ENCODE results near the gene DENND5B. TPM values are rescaled to one million over a fixed set of nuclear protein-coding genes. Genes with fewer than 3 reads are reported as not detected.

DENND5B gene
- total RNA-seq, 1 experiment from 2014 or later: 20.8 TPM

GRCh38 chr12:31363831-31364230, 227.1 kb downstream of the DENND5B start:
- Histone ChIP-seq H3K4me3 (no peak overlapping the region), H3K27me3 (no peaks in the 10 kb centered on the region), H3K27ac (no peak overlapping the region), H3K4me1 (no peaks in the 10 kb centered on the region; the same call in 1 of the 2 replicates), H3K9me3 (replicated peaks) (no peaks in the 10 kb centered on the region), H3K36me3 (no peaks in the 10 kb centered on the region)
- DNase-seq: no peak

- DNase-seq: no peak
- H3K9me3 ChIP-seq (replicated peaks): no peaks in the 10 kb centered on the region
- no peak overlapping the region for H3K4me3 ChIP-seq
- H3K27ac ChIP-seq: no peak overlapping the region
- no peaks in the 10 kb centered on the region for H3K36me3 ChIP-seq
- no peaks in the 10 kb centered on the region for H3K4me1 ChIP-seq
- no peaks in the 10 kb centered on the region for H3K27me3 ChIP-seq
Observed at GRCh38 chr12:31363416-31363809, 227.5 kb downstream of the DENND5B start.

GRCh38 chr12:31362759-31363415, 228.0 kb downstream of the DENND5B start:
- Histone ChIP-seq H3K9me3 (replicated peaks) (no peaks in the 10 kb centered on the region), H3K36me3 (no peaks in the 10 kb centered on the region), H3K27me3 (no peaks in the 10 kb centered on the region), H3K4me3 (peak overlapping the region; percentile 43), H3K4me1 (no peaks in the 10 kb centered on the region), H3K27ac (no peak overlapping the region)
- DNase-seq: no peak

- Histone ChIP-seq H3K4me1 (no peaks in the 10 kb centered on the region), H3K9me3 (replicated peaks) (no peaks in the 10 kb centered on the region), H3K36me3 (no peaks in the 10 kb centered on the region), H3K4me3 (peak overlapping the region; percentile 43), H3K27ac (no peak overlapping the region), H3K27me3 (no peaks in the 10 kb centered on the region)
- peak; percentile 11 to 41 for DNase-seq
Observed at GRCh38 chr12:31362115-31362758, 228.7 kb downstream of the DENND5B start.

GRCh38 chr12:31361730-31362114, 229.2 kb downstream of the DENND5B start:
- Histone ChIP-seq H3K9me3 (replicated peaks) (no peaks in the 10 kb centered on the region), H3K4me3 (no peak overlapping the region), H3K4me1 (no peaks in the 10 kb centered on the region), H3K27me3 (no peaks in the 10 kb centered on the region), H3K36me3 (no peaks in the 10 kb centered on the region), H3K27ac (no peak overlapping the region)
- DNase-seq: no peak

GRCh38 chr12:31355747-31356107, 235.2 kb downstream of the DENND5B start:
- DNase-seq: no peak
- Histone ChIP-seq H3K36me3 (no peaks in the 10 kb centered on the region), H3K4me1 (no peaks in the 10 kb centered on the region; the same call in 1 of the 2 replicates), H3K4me3 (no peak overlapping the region), H3K27ac (no peak overlapping the region), H3K27me3 (no peaks in the 10 kb centered on the region), H3K9me3 (replicated peaks) (no peaks in the 10 kb centered on the region)

GRCh38 chr12:31353750-31354708, 236.9 kb downstream of the DENND5B start:
- H3K4me1 ChIP-seq: no peaks in the 10 kb centered on the region; the same call in 1 of the 2 replicates
- no peak for DNase-seq
- H3K27ac ChIP-seq: no peak overlapping the region
- H3K36me3 ChIP-seq: no peaks in the 10 kb centered on the region
- no peaks in the 10 kb centered on the region for H3K27me3 ChIP-seq
- H3K4me3 ChIP-seq: peak overlapping the region; percentile 28
- H3K9me3 ChIP-seq (replicated peaks): no peaks in the 10 kb centered on the region

GRCh38 chr12:31346267-31346666, 244.7 kb downstream of the DENND5B start:
- peaks cover 3% of the 10 kb centered on the region; the same call in 1 of the 2 replicates for H3K4me1 ChIP-seq
- no peaks in the 10 kb centered on the region for H3K36me3 ChIP-seq
- no peak overlapping the region for H3K27ac ChIP-seq
- peak overlapping the region; percentile 11; the same call in 1 of the 2 replicates for H3K4me3 ChIP-seq
- peak in 1 of 2 experiments; percentile 18 for DNase-seq
- H3K9me3 ChIP-seq (replicated peaks): no peaks in the 10 kb centered on the region
- H3K27me3 ChIP-seq: no peaks in the 10 kb centered on the region

GRCh38 chr12:31343139-31343538, 247.8 kb downstream of the DENND5B start:
- DNase-seq: no peak
- no peaks in the 10 kb centered on the region for H3K36me3 ChIP-seq
- H3K9me3 ChIP-seq (replicated peaks): no peaks in the 10 kb centered on the region
- no peak overlapping the region for H3K4me3 ChIP-seq
- peaks cover 3% of the 10 kb centered on the region; the same call in 1 of the 2 replicates for H3K4me1 ChIP-seq
- no peak overlapping the region for H3K27ac ChIP-seq
- no peaks in the 10 kb centered on the region for H3K27me3 ChIP-seq

- no peaks in the 10 kb centered on the region for H3K9me3 ChIP-seq (replicated peaks)
- no peaks in the 10 kb centered on the region for H3K36me3 ChIP-seq
- no peak overlapping the region for H3K27ac ChIP-seq
- H3K27me3 ChIP-seq: no peaks in the 10 kb centered on the region
- DNase-seq: no peak
- H3K4me3 ChIP-seq: no peak overlapping the region
- H3K4me1 ChIP-seq: peaks cover 3% of the 10 kb centered on the region; the same call in 1 of the 2 replicates
Observed at GRCh38 chr12:31342286-31342685, 248.7 kb downstream of the DENND5B start.

- no peak for DNase-seq
- no peaks in the 10 kb centered on the region for H3K27me3 ChIP-seq
- H3K9me3 ChIP-seq (replicated peaks): no peaks in the 10 kb centered on the region
- no peaks in the 10 kb centered on the region for H3K36me3 ChIP-seq
- no peak overlapping the region for H3K27ac ChIP-seq
- no peaks in the 10 kb centered on the region for H3K4me1 ChIP-seq
- no peak overlapping the region for H3K4me3 ChIP-seq
Observed at GRCh38 chr12:31339831-31340622, 250.9 kb downstream of the DENND5B start.

GRCh38 chr12:31337952-31338351, 253.0 kb downstream of the DENND5B start:
- Histone ChIP-seq H3K27me3 (no peaks in the 10 kb centered on the region), H3K9me3 (replicated peaks) (no peaks in the 10 kb centered on the region), H3K27ac (no peak overlapping the region), H3K36me3 (no peaks in the 10 kb centered on the region), H3K4me1 (no peaks in the 10 kb centered on the region), H3K4me3 (no peak overlapping the region)
- no peak for DNase-seq

Measured in SJCRH30 (cell line).